ENCODE data around the gene CHST15.

CHST15 gene

GRCh38 chr10:124064676-124065075 is 28.7 kb downstream of the CHST15 start:
- DNase-seq (ENCODE audit: low read depth) = no peak

- DNase-seq (ENCODE audit: low read depth) = no peak
Observed at GRCh38 chr10:124063750-124064603, 29.4 kb downstream of the CHST15 start.

- DNase-seq (ENCODE audit: low read depth) = no peak
Observed at GRCh38 chr10:124062390-124062789, 31.0 kb downstream of the CHST15 start.

- DNase-seq (ENCODE audit: low read depth) = no peak
Observed at GRCh38 chr10:124061030-124061429, 32.4 kb downstream of the CHST15 start.

GRCh38 chr10:124060148-124060720 is 33.2 kb downstream of the CHST15 start:
- DNase-seq (ENCODE audit: low read depth) = no peak

- no peak for DNase-seq (ENCODE audit: low read depth)
Observed at GRCh38 chr10:124059551-124059950, 33.8 kb downstream of the CHST15 start.

- no peak for DNase-seq (ENCODE audit: low read depth)
Observed at GRCh38 chr10:124058346-124059003, 34.9 kb downstream of the CHST15 start.

- DNase-seq (ENCODE audit: low read depth) = no peak
Observed at GRCh38 chr10:124057601-124058000, 35.8 kb downstream of the CHST15 start.

GRCh38 chr10:124056337-124056980 is 36.9 kb downstream of the CHST15 start:
- no peak for DNase-seq (ENCODE audit: low read depth)

- no peak for DNase-seq (ENCODE audit: low read depth)
Observed at GRCh38 chr10:124053971-124054370, 39.4 kb downstream of the CHST15 start.

- no peak for DNase-seq (ENCODE audit: low read depth)
Observed at GRCh38 chr10:124052561-124052960, 40.8 kb downstream of the CHST15 start.

GRCh38 chr10:124050021-124051015 is 43.1 kb downstream of the CHST15 start:
- DNase-seq (ENCODE audit: low read depth) = no peak

GRCh38 chr10:124049484-124049883 is 43.9 kb downstream of the CHST15 start:
- no peak for DNase-seq (ENCODE audit: low read depth)

- no peak for DNase-seq (ENCODE audit: low read depth)
Observed at GRCh38 chr10:124048371-124049290, 44.8 kb downstream of the CHST15 start.

- no peak for DNase-seq (ENCODE audit: low read depth)
Observed at GRCh38 chr10:124047427-124048152, 45.8 kb downstream of the CHST15 start.

- no peak for DNase-seq (ENCODE audit: low read depth)
Observed at GRCh38 chr10:124045801-124046355, 47.5 kb downstream of the CHST15 start.

GRCh38 chr10:124045276-124045675 is 48.1 kb downstream of the CHST15 start:
- DNase-seq (ENCODE audit: low read depth) = no peak

GRCh38 chr10:124044143-124044862 is 49.1 kb downstream of the CHST15 start:
- DNase-seq (ENCODE audit: low read depth) = no peak

Data from activated gamma-delta T cell treated with anti-CD3 and anti-CD28 coated beads, Interleukin-2, amount 50 U/mL, for 16 hours (primary cell).